ENCODE data around the gene LRP2. TPM values are rescaled to one million over a fixed set of nuclear protein-coding genes. Genes with fewer than 3 reads are reported as not detected.

The LRP2 gene
- total and polyA plus RNA-seq, 4 donors: 0.19 to 5.7 (median 0.40) TPM

- Histone ChIP-seq H3K27me3 (ENCODE audit: control insufficient read depth in 4 of 4, insufficient read depth in 4 of 4, low read length in 3 of 4) (peaks cover 0 to 3% (median 0%) of the 10 kb centered on the region in 4 donors), H3K36me3 (ENCODE audit: control insufficient read depth in 4 of 4, insufficient read depth in 3 of 4, low read depth in 1 of 4, low read length in 3 of 4) (no peaks in the 10 kb centered on the region), H3K4me1 (ENCODE audit: control insufficient read depth in 4 of 4, insufficient read depth in 4 of 4, low read length in 3 of 4) (no peaks in the 10 kb centered on the region), H3K9me3 (ENCODE audit: control insufficient read depth in 4 of 4, low read length in 3 of 4) (no peaks in the 10 kb centered on the region), H3K4me3 (ENCODE audit: low read depth in 1 of 3, low read length in 3 of 3) (no peak overlapping the region), H3K9ac (ENCODE audit: low read depth in 1 of 2, low read length in 2 of 2) (no peak overlapping the region), H3K27ac (ENCODE audit: low read depth in 1 of 2, low read length in 2 of 2) (no peak overlapping the region)
- WGBS: 54% methylated on average over 2 of the region's 2 CpGs
- no peak for DNase-seq (ENCODE audit: low spot score)
- TF ChIP-seq HNF4A (conservative IDR thresholded peaks at IDR 0.05): no peak
- no peak for TF ChIP-seq JUND (IDR thresholded peaks at IDR 0.05)
- no peak for TF ChIP-seq FOXA1 (IDR thresholded peaks at IDR 0.05)
- no peak for TF ChIP-seq EGR1 (IDR thresholded peaks at IDR 0.05; ENCODE audit: low read depth in 2 of 2)
- TF ChIP-seq REST (IDR thresholded peaks at IDR 0.05): no peak
Observed at GRCh38 chr2:169116327-169116726, 246.0 kb downstream of the LRP2 start.

- no peaks in the 10 kb centered on the region for H3K36me3 ChIP-seq (ENCODE audit: control insufficient read depth in 4 of 4, insufficient read depth in 3 of 4, low read depth in 1 of 4, low read length in 3 of 4)
- DNase-seq (ENCODE audit: low spot score): no peak
- H3K9ac ChIP-seq (ENCODE audit: low read depth in 1 of 2, low read length in 2 of 2): no peak overlapping the region
- H3K4me1 ChIP-seq (ENCODE audit: control insufficient read depth in 4 of 4, insufficient read depth in 4 of 4, low read length in 3 of 4): no peaks in the 10 kb centered on the region
- WGBS: 89% methylated on average over 4 of the region's 4 CpGs
- H3K27ac ChIP-seq (ENCODE audit: low read depth in 1 of 2, low read length in 2 of 2): no peak overlapping the region
- H3K9me3 ChIP-seq (ENCODE audit: control insufficient read depth in 4 of 4, low read length in 3 of 4): no peaks in the 10 kb centered on the region
- no peaks in the 10 kb centered on the region for H3K27me3 ChIP-seq (ENCODE audit: control insufficient read depth in 4 of 4, insufficient read depth in 4 of 4, low read length in 3 of 4)
- H3K4me3 ChIP-seq (ENCODE audit: low read depth in 1 of 3, low read length in 3 of 3): no peak overlapping the region
- no peak for TF ChIP-seq ATF3 (IDR thresholded peaks at IDR 0.05)
Observed at GRCh38 chr2:169114056-169114455, 248.3 kb downstream of the LRP2 start.

GRCh38 chr2:169112841-169113240, 249.5 kb downstream of the LRP2 start:
- H3K27me3 ChIP-seq (ENCODE audit: control insufficient read depth in 4 of 4, insufficient read depth in 4 of 4, low read length in 3 of 4): no peaks in the 10 kb centered on the region
- H3K27ac ChIP-seq (ENCODE audit: low read depth in 1 of 2, low read length in 2 of 2): no peak overlapping the region
- 88% methylated on average over 6 of the region's 6 CpGs for WGBS
- no peaks in the 10 kb centered on the region for H3K4me1 ChIP-seq (ENCODE audit: control insufficient read depth in 4 of 4, insufficient read depth in 4 of 4, low read length in 3 of 4)
- TF ChIP-seq TAF1 (conservative IDR thresholded peaks at IDR 0.05) (no peak), RAD21 (IDR thresholded peaks at IDR 0.05) (no peak), FOXA1 (IDR thresholded peaks at IDR 0.05) (no peak), FOXA2 (IDR thresholded peaks at IDR 0.05) (no peak), EGR1 (IDR thresholded peaks at IDR 0.05; ENCODE audit: low read depth in 2 of 2) (no peak), REST (IDR thresholded peaks at IDR 0.05) (no peak), ZBTB33 (IDR thresholded peaks at IDR 0.05) (no peak), MAX (IDR thresholded peaks at IDR 0.05) (no peak), ATF3 (IDR thresholded peaks at IDR 0.05) (no peak), CTCF (IDR thresholded peaks at IDR 0.05; ENCODE audit: low read depth, low read length, missing input control) (no peak), JUND (IDR thresholded peaks at IDR 0.05) (no peak), RXRA (IDR thresholded peaks at IDR 0.05) (no peak), SP1 (IDR thresholded peaks at IDR 0.05) (no peak)
- H3K36me3 ChIP-seq (ENCODE audit: control insufficient read depth in 4 of 4, insufficient read depth in 3 of 4, low read depth in 1 of 4, low read length in 3 of 4): no peaks in the 10 kb centered on the region
- DNase-seq (ENCODE audit: low spot score): no peak
- no peak overlapping the region for H3K9ac ChIP-seq (ENCODE audit: low read depth in 1 of 2, low read length in 2 of 2)
- no peaks in the 10 kb centered on the region for H3K9me3 ChIP-seq (ENCODE audit: control insufficient read depth in 4 of 4, low read length in 3 of 4)
- no peak overlapping the region for H3K4me3 ChIP-seq (ENCODE audit: low read depth in 1 of 3, low read length in 3 of 3)

Measured in liver (tissue), 9 donors.